GM18951 (cell line): ENCODE results near the gene AGFG1.
"Not testable (repeated sequence)": the region's sequence is repeated elsewhere in the genome, so short reads cannot be mapped to it uniquely, and the experiment has no call there.

ENCODE experiments used
- POLR2A ChIP-seq: IDR thresholded peaks from 4 replicates; pipeline ENCODE4 v1.6.1; 2011; ENCODE audit warnings: mild to moderate bottlenecking; ENCODE audit not compliant: insufficient read length, insufficient read depth; ENCODE audit errors: extremely low read depth
- in situ Hi-C: fragments of 300-500 bp; cut with MboI; formaldehyde crosslinking; loops from one replicate; pipeline ENCODE4 v1.12.0; 2022; ENCODE audit warnings: low sequenced_read_pairs, mixed read lengths, inconsistent platforms; ENCODE audit not compliant: unreplicated experiment

AGFG1 gene

GRCh38 chr2:227597998-227598397, 126.0 kb downstream of the AGFG1 start:
- in situ Hi-C loops = no loop called here

GRCh38 chr2:227598835-227599503, 127.0 kb downstream of the AGFG1 start, which contains the start of gene SCYGR2:
TSS of gene SCYGR2 (plus strand) at chr2:227598893. CDS start at chr2:227598893, 0 bp downstream.
- in situ Hi-C loops = not testable (repeated sequence)

More at GRCh38 chr2:227597998-227598397, 126.0 kb downstream of the AGFG1 start:
- TF ChIP-seq POLR2A = no peak

GRCh38 chr2:227602358-227602757, 130.4 kb downstream of the AGFG1 start:
- no peak for TF ChIP-seq POLR2A
- in situ Hi-C loops = no loop called here

GRCh38 chr2:227606476-227606875, 134.5 kb downstream of the AGFG1 start:
- in situ Hi-C loops = no loop called here
- no peak for TF ChIP-seq POLR2A

GRCh38 chr2:227607941-227608340, 136.0 kb downstream of the AGFG1 start:
- in situ Hi-C loops = no loop called here
- no peak for TF ChIP-seq POLR2A

- no peak for TF ChIP-seq POLR2A
- in situ Hi-C loops = no loop called here
Measured at GRCh38 chr2:227608561-227609338, 136.8 kb downstream of the AGFG1 start.

GRCh38 chr2:227610123-227610522, 138.2 kb downstream of the AGFG1 start:
- no peak for TF ChIP-seq POLR2A
- in situ Hi-C loops = no loop called here
